Activated T-helper 9 cell treated with anti-CD3 and anti-CD28 coated beads, Interleukin-2, amount 50 U/mL, for 16 hours (primary cell): ENCODE data around the gene TUT1.
"Not testable (repeated sequence)": the region's sequence is repeated elsewhere in the genome, so short reads cannot be mapped to it uniquely, and the experiment has no call there.

Source experiments
- DNase-seq: peaks from one replicate; pipeline ENCODE4 v3.0.0-alpha.2; 2020; ENCODE audit warnings: low read depth

The TUT1 gene

GRCh38 chr11:62591448-62592145 is at the start of gene TUT1:
TUT1 (minus strand) TSS chr11:62591523; CDS start chr11:62591485, 38 bp downstream.
- DNase-seq: peak; percentile 92

GRCh38 chr11:62632492-62632891 is 41.2 kb upstream of the TUT1 start:
- DNase-seq: no peak

- no peak for DNase-seq
Observed at GRCh38 chr11:62627713-62628112, 36.4 kb upstream of the TUT1 start.

GRCh38 chr11:62622476-62623089 is 31.3 kb upstream of the TUT1 start:
- no peak for DNase-seq

- DNase-seq: peak; percentile 95
Observed at GRCh38 chr11:62621567-62622470, 30.5 kb upstream of the TUT1 start, which contains the start of gene B3GAT3. B3GAT3 (minus strand) TSS chr11:62621986; CDS start chr11:62621947, 39 bp downstream.

GRCh38 chr11:62621027-62621566 is 29.8 kb upstream of the TUT1 start:
- no peak for DNase-seq

- not testable (repeated sequence) for DNase-seq
Observed at GRCh38 chr11:62616957-62617356, 25.6 kb upstream of the TUT1 start.

GRCh38 chr11:62615521-62615920 is 24.2 kb upstream of the TUT1 start:
- DNase-seq: no peak

- peak; percentile 38 for DNase-seq
Observed at GRCh38 chr11:62614275-62614674, 23.0 kb upstream of the TUT1 start.

- DNase-seq: no peak
Observed at GRCh38 chr11:62613291-62613778, 22.0 kb upstream of the TUT1 start.

GRCh38 chr11:62612366-62613290 is 21.3 kb upstream of the TUT1 start, which contains the start of the genes EML3 and ROM1:
EML3 (minus strand) TSS chr11:62612775; CDS start chr11:62612457, 318 bp downstream.
ROM1 (plus strand) TSS chr11:62613257; CDS start chr11:62613282, 25 bp downstream.
- peak; percentile 79 for DNase-seq

- peak; percentile 36 for DNase-seq
Observed at GRCh38 chr11:62611705-62612365, 20.5 kb upstream of the TUT1 start.

- DNase-seq: no peak
Observed at GRCh38 chr11:62610814-62611704, 19.7 kb upstream of the TUT1 start.

GRCh38 chr11:62610403-62610802 is 19.1 kb upstream of the TUT1 start:
- no peak for DNase-seq

- DNase-seq: no peak
Observed at GRCh38 chr11:62608776-62609175, 17.5 kb upstream of the TUT1 start.

GRCh38 chr11:62607714-62608113 is 16.4 kb upstream of the TUT1 start:
- DNase-seq: no peak

- no peak for DNase-seq
Observed at GRCh38 chr11:62605902-62606301, 14.6 kb upstream of the TUT1 start.

- no peak for DNase-seq
Observed at GRCh38 chr11:62605467-62605866, 14.1 kb upstream of the TUT1 start.

- no peak for DNase-seq
Observed at GRCh38 chr11:62604460-62605120, 13.3 kb upstream of the TUT1 start.
